ENCODE measurements around the gene NHLRC2.

Gene NHLRC2

DNA sequence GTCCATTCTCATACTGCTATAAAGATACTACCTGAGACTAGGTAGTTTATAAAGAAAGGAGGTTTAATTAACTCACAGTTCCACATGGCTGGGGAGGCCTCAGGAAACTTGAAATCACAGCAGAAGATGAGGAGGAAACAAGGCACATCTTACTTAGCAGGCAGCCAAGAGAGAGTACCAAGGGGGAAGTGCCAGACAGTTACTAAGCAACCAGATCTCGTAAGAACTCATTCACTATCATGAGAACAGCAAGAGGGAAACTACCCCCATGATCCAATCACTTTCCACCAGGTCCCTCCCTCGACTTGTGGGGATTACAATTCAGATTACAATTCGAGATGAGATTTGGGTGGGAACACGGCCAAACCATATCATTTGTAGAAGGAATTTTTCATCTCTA, 36.3 kb downstream of the NHLRC2 start:
- no peaks in the 10 kb centered on the region for H3K4me1 ChIP-seq (ENCODE audit: control insufficient read depth, low read depth, low read length)
- H3K9me3 ChIP-seq (ENCODE audit: control insufficient read depth, low read depth, low read length), result no peaks in the 10 kb centered on the region
- H3K4me3 ChIP-seq (ENCODE audit: low read length), result no peak overlapping the region
- no peak overlapping the region for H3K9ac ChIP-seq (ENCODE audit: low read length)
- H3K27ac ChIP-seq (ENCODE audit: low read length), result no peak overlapping the region
- peaks cover 23% of the 10 kb centered on the region for H3K36me3 ChIP-seq (ENCODE audit: control insufficient read depth, low read depth, low read length)
- H3K27me3 ChIP-seq (ENCODE audit: control insufficient read depth, insufficient read depth, low read length), result no peaks in the 10 kb centered on the region

DNA sequence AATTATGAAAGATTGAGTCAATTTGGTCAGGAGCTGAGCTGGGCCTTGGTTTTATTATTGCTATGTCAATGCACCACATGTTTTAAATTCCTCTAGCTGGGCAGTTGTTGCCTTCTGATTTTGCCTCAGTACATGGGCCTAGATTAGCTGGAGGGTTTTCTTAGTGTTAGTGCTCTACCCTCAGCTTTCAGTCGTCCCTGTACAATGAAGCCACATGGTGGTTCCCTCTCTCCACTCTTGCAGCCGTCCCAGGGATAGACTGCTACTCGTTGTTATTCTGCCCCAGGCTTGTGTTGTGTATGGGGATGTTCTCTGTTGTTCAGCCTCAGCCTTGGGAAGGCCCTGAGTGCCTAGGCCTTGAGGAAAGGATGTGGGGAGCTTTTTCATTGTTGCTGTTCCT, 37.0 kb downstream of the NHLRC2 start:
- Histone ChIP-seq H3K9me3 (ENCODE audit: control insufficient read depth, low read depth, low read length) (no peaks in the 10 kb centered on the region), H3K27me3 (ENCODE audit: control insufficient read depth, insufficient read depth, low read length) (no peaks in the 10 kb centered on the region), H3K4me1 (ENCODE audit: control insufficient read depth, low read depth, low read length) (no peaks in the 10 kb centered on the region), H3K36me3 (ENCODE audit: control insufficient read depth, low read depth, low read length) (peaks cover 19% of the 10 kb centered on the region), H3K9ac (ENCODE audit: low read length) (no peak overlapping the region), H3K4me3 (ENCODE audit: low read length) (no peak overlapping the region), H3K27ac (ENCODE audit: low read length) (no peak overlapping the region)

DNA sequence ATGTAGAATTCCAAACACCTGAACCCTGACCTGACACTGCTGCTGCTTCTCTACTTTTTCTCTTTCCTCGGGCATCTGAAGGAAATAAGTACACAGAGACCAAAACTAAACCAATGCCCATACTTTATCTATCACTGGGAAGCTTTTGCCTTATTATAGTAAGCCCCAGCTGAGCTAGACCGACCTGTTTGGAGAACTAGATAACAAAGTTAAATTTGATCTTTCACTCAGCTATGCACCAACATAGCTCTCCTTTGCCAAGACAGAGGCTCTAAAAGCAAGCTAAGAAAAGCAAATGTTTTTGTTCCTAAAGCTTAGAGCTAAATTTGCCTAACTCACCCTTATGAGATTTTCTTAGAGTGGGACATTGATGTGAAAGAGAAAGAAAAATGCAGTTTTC, 39.1 kb downstream of the NHLRC2 start:
- no peaks in the 10 kb centered on the region for H3K4me1 ChIP-seq (ENCODE audit: control insufficient read depth, low read depth, low read length)
- H3K36me3 ChIP-seq (ENCODE audit: control insufficient read depth, low read depth, low read length), result peaks cover 19% of the 10 kb centered on the region
- no peaks in the 10 kb centered on the region for H3K9me3 ChIP-seq (ENCODE audit: control insufficient read depth, low read depth, low read length)
- no peaks in the 10 kb centered on the region for H3K27me3 ChIP-seq (ENCODE audit: control insufficient read depth, insufficient read depth, low read length)
- no peak overlapping the region for H3K4me3 ChIP-seq (ENCODE audit: low read length)
- H3K9ac ChIP-seq (ENCODE audit: low read length), result no peak overlapping the region
- H3K27ac ChIP-seq (ENCODE audit: low read length), result no peak overlapping the region

DNA sequence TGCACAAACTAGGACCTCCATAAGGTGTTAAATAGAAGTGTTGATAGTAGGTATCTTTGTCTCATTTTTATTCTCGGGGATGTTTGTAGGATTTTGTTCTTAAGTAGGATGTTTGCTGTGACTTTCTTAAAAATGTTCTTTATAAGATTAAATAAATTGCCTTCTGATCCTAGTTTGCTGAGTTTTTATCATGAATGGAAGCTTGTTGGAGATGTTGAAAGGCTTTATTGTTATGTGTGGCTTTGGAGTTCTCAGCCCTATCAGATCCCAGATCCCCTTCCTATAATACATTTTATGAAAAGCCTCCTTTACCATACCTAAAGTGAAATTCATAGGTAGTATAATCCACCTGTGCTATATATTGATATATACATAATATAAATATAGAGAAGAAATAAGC, 40.1 kb downstream of the NHLRC2 start:
- no peaks in the 10 kb centered on the region for H3K27me3 ChIP-seq (ENCODE audit: control insufficient read depth, insufficient read depth, low read length)
- H3K9me3 ChIP-seq (ENCODE audit: control insufficient read depth, low read depth, low read length), result no peaks in the 10 kb centered on the region
- no peak overlapping the region for H3K27ac ChIP-seq (ENCODE audit: low read length)
- no peak overlapping the region for H3K4me3 ChIP-seq (ENCODE audit: low read length)
- H3K4me1 ChIP-seq (ENCODE audit: control insufficient read depth, low read depth, low read length), result no peaks in the 10 kb centered on the region
- H3K36me3 ChIP-seq (ENCODE audit: control insufficient read depth, low read depth, low read length), result peaks cover 19% of the 10 kb centered on the region
- no peak overlapping the region for H3K9ac ChIP-seq (ENCODE audit: low read length)

DNA sequence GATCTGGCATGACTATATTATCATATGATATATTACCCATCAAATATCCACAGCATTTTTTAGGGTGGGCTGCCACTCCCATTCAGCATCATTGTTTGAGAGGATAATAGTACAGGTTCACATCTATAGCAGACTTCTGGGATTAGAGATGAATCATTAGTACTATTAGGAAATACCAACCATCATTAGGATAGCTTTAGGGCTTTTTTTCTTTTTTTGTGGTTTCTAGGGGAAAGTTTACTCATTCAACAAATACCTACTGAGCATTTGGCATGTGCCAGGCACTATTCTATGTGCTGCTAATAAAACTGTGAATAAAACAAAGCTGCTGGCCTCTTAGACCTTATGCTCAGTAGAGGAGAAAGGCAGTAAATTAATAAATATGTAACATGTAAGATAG, 40.6 kb downstream of the NHLRC2 start:
- Histone ChIP-seq H3K9me3 (ENCODE audit: control insufficient read depth, low read depth, low read length) (no peaks in the 10 kb centered on the region), H3K9ac (ENCODE audit: low read length) (no peak overlapping the region), H3K4me3 (ENCODE audit: low read length) (no peak overlapping the region), H3K4me1 (ENCODE audit: control insufficient read depth, low read depth, low read length) (no peaks in the 10 kb centered on the region), H3K27ac (ENCODE audit: low read length) (no peak overlapping the region), H3K27me3 (ENCODE audit: control insufficient read depth, insufficient read depth, low read length) (no peaks in the 10 kb centered on the region), H3K36me3 (ENCODE audit: control insufficient read depth, low read depth, low read length) (peaks cover 17% of the 10 kb centered on the region)

DNA sequence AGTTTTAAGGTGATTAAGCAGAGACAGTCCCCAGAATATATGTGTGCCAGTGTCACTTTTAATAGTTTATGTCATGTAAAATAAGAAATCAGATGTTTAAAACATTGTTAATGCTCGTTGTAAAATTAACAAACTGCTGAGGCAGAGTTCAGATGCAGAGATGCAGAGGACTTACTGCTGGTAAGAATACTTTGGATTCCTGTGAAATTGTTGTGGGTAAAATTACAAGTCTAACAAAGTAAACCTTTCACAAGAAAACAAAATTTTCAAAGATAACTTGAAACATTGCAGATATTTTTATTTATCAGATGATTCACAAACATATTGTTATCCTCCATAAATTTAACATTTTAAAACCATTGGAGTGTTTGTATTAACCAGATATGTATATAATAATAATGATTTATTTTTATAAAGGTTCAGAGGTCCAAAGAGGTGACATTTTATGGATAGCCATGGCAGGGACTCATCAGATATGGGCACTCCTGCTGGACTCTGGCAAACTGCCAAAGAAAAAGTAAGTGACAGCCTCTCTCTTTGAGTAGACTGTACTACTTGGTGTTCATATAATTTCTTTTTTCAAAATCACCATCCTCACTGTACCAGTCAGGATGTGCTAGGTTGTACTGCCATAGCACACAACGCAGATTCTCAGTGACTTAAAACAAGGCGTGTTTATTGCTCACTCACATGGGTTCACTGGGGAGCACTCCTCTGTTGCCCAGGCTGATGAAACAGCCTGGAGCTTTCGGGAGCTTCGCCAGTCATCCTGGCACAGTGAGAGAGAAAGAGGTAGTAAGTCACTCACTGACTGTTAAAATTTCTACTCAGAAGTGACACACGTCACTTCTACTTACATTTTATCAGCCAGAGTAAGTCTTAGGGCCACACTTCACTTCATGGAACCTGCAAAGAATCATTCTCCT, 43.5 kb downstream of the NHLRC2 start:
- Histone ChIP-seq H3K27me3 (ENCODE audit: control insufficient read depth, insufficient read depth, low read length) (no peaks in the 10 kb centered on the region), H3K9ac (ENCODE audit: low read length) (no peak overlapping the region), H3K27ac (ENCODE audit: low read length) (no peak overlapping the region), H3K9me3 (ENCODE audit: control insufficient read depth, low read depth, low read length) (no peaks in the 10 kb centered on the region), H3K4me1 (ENCODE audit: control insufficient read depth, low read depth, low read length) (no peaks in the 10 kb centered on the region), H3K36me3 (ENCODE audit: control insufficient read depth, low read depth, low read length) (peaks cover 32% of the 10 kb centered on the region), H3K4me3 (ENCODE audit: low read length) (no peak overlapping the region)

DNA sequence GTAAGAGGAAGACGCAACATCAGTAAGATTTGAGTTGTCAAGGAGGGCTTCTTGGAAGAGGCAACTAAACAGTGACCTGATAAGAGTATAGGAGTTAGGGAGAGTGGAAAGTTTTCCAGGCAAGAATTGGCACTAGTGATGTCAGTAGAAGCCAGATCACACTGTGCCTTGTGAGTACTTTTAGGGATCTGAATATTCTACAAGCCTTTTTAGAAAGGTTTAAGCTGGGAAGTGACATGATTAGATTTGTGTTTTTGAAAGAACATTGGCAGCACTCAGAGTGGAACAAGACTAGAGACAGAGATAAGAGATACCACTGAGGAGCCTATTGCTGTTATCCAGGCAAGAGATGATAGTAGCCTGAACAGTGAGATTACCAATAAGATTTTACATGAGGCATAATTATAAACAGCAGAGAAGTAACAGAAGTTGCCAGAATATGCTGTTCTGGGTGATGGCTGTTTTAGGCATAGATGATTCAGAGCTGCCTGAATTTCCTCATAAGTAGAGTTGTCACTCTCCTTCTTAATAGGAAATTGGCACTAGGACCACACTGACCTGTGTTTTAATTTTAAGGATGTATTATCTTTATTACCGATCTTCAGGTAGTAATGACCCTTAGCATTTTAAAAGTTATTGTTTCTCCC, 45.6 kb downstream of the NHLRC2 start:
- H3K27ac ChIP-seq (ENCODE audit: low read length), result no peak overlapping the region
- no peaks in the 10 kb centered on the region for H3K4me1 ChIP-seq (ENCODE audit: control insufficient read depth, low read depth, low read length)
- peaks cover 43% of the 10 kb centered on the region for H3K36me3 ChIP-seq (ENCODE audit: control insufficient read depth, low read depth, low read length)
- H3K4me3 ChIP-seq (ENCODE audit: low read length), result no peak overlapping the region
- no peaks in the 10 kb centered on the region for H3K9me3 ChIP-seq (ENCODE audit: control insufficient read depth, low read depth, low read length)
- no peak overlapping the region for H3K9ac ChIP-seq (ENCODE audit: low read length)
- no peaks in the 10 kb centered on the region for H3K27me3 ChIP-seq (ENCODE audit: control insufficient read depth, insufficient read depth, low read length)

DNA sequence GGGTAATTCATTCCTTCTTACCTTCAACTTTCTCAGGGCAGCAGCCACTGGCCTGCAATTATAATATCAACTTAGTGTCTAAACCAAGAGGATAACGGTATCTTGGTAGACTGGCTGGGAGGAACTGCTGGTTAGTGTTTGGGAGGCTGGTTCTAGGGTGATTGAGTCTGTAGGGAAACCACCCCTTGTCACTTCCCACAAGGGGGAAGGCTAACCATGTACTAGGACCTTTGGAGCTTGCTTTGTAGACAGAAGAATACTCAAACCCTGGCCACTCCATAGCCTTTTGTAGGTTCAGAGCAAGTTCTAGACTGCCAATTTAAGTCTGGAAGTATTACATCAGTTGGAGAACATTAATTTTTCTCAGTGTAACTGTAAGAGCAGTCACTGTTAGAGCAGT, 51.3 kb downstream of the NHLRC2 start:
- Histone ChIP-seq H3K27ac (ENCODE audit: low read length) (no peak overlapping the region), H3K36me3 (ENCODE audit: control insufficient read depth, low read depth, low read length) (peaks cover 67% of the 10 kb centered on the region), H3K4me3 (ENCODE audit: low read length) (no peak overlapping the region), H3K27me3 (ENCODE audit: control insufficient read depth, insufficient read depth, low read length) (no peaks in the 10 kb centered on the region), H3K4me1 (ENCODE audit: control insufficient read depth, low read depth, low read length) (no peaks in the 10 kb centered on the region), H3K9ac (ENCODE audit: low read length) (no peak overlapping the region), H3K9me3 (ENCODE audit: control insufficient read depth, low read depth, low read length) (no peaks in the 10 kb centered on the region)

DNA sequence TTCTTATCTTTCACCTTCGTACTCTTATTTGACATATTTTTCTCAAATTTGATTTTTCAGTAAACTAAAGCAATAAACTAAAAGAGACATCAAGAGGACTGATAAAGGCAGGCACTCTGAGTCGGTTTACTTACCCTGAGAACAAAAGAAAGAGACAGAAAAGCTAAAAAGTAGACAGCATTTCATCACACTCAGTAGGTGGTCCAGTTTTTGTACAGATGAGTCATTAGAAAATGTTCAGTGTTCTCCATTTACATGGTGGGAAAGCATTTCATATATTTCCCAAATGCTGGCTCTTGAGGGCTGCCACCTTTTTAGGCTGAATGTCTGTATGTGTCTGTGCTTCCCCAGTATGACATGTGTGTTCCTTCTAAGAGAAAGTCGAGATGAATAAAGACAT, 52.7 kb downstream of the NHLRC2 start:
- no peaks in the 10 kb centered on the region for H3K27me3 ChIP-seq (ENCODE audit: control insufficient read depth, insufficient read depth, low read length)
- H3K27ac ChIP-seq (ENCODE audit: low read length), result no peak overlapping the region
- H3K36me3 ChIP-seq (ENCODE audit: control insufficient read depth, low read depth, low read length), result peaks cover 56% of the 10 kb centered on the region
- no peaks in the 10 kb centered on the region for H3K9me3 ChIP-seq (ENCODE audit: control insufficient read depth, low read depth, low read length)
- H3K4me3 ChIP-seq (ENCODE audit: low read length), result no peak overlapping the region
- H3K9ac ChIP-seq (ENCODE audit: low read length), result no peak overlapping the region
- no peaks in the 10 kb centered on the region for H3K4me1 ChIP-seq (ENCODE audit: control insufficient read depth, low read depth, low read length)

DNA sequence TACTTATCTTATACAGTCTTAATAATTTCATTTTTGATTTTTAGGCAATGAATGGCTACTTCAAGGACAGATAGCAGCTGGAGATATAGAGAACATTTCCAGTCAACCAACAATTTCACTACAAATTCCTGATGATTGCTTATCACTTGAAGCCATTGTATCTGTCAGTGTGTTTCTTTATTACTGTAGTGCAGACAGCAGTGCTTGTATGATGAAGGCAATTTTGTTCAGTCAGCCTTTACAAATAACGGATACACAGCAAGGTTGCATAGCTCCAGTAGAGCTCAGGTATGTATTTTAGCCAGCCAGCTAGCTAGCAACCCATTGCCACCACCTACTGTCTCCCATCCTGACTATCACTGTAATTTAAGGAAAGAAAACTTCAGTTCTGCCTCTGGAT, 53.8 kb downstream of the NHLRC2 start:
- Histone ChIP-seq H3K9me3 (ENCODE audit: control insufficient read depth, low read depth, low read length) (no peaks in the 10 kb centered on the region), H3K4me3 (ENCODE audit: low read length) (no peak overlapping the region), H3K36me3 (ENCODE audit: control insufficient read depth, low read depth, low read length) (peaks cover 47% of the 10 kb centered on the region), H3K27me3 (ENCODE audit: control insufficient read depth, insufficient read depth, low read length) (no peaks in the 10 kb centered on the region), H3K9ac (ENCODE audit: low read length) (no peak overlapping the region), H3K4me1 (ENCODE audit: control insufficient read depth, low read depth, low read length) (no peaks in the 10 kb centered on the region), H3K27ac (ENCODE audit: low read length) (no peak overlapping the region)

DNA sequence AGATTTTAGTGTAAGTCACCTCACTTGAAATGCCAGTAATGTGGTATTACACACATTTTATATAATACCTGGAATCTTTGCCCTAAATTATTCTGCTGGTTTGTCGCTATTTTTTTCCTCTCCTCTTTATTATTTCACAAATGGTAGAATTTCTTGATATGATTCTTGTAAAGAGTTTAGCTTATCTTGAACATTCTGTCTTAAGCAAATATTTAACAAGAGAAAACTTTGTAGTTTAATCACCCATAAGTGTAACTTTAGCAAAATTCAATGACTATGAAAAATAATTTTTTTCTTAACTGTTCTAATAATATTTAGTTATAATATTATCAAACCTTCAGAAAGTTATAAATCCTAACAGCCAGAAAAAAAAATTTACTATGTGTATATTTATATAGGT, 56.7 kb downstream of the NHLRC2 start:
- Histone ChIP-seq H3K9ac (ENCODE audit: low read length) (no peak overlapping the region), H3K36me3 (ENCODE audit: control insufficient read depth, low read depth, low read length) (peaks cover 21% of the 10 kb centered on the region), H3K4me1 (ENCODE audit: control insufficient read depth, low read depth, low read length) (no peaks in the 10 kb centered on the region), H3K27me3 (ENCODE audit: control insufficient read depth, insufficient read depth, low read length) (no peaks in the 10 kb centered on the region), H3K27ac (ENCODE audit: low read length) (no peak overlapping the region), H3K9me3 (ENCODE audit: control insufficient read depth, low read depth, low read length) (no peaks in the 10 kb centered on the region), H3K4me3 (ENCODE audit: low read length) (no peak overlapping the region)

DNA sequence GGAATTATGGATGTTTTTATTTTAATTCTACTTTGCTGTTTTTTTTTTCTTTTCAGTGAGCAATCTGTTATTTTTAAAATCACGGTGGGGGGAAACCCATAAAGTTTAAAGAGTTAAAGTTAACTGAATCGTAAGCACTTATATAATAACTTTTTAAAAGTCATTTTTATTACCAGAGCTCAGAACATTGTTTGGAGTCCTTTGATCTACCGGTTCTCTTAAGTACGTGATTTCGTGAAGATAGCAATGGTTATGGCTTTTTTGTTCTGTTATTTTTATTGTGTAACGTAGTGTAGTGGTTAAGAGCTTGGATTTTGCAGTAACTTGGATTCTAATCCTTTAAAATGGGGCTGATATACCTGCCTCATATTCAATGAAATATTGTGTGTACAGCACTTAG, 57.4 kb downstream of the NHLRC2 start:
- Histone ChIP-seq H3K27me3 (ENCODE audit: control insufficient read depth, insufficient read depth, low read length) (no peaks in the 10 kb centered on the region), H3K4me3 (ENCODE audit: low read length) (no peak overlapping the region), H3K27ac (ENCODE audit: low read length) (no peak overlapping the region)

More for the DNA sequence above, 57.4 kb downstream of the NHLRC2 start:
- Histone ChIP-seq H3K36me3 (ENCODE audit: control insufficient read depth, low read depth, low read length) (peaks cover 18% of the 10 kb centered on the region), H3K9ac (ENCODE audit: low read length) (no peak overlapping the region), H3K4me1 (ENCODE audit: control insufficient read depth, low read depth, low read length) (no peaks in the 10 kb centered on the region), H3K9me3 (ENCODE audit: control insufficient read depth, low read depth, low read length) (no peaks in the 10 kb centered on the region)

Measured in iPS-18a (cell line).